Activated CD8-positive, alpha-beta memory T cell treated with anti-CD3 and anti-CD28 coated beads, Interleukin-2, amount 50 U/mL, for 4 hours (primary cell): ENCODE measurements around the gene EN1.

Experiments used
- DNase-seq: peaks from one replicate; pipeline ENCODE4 v3.0.0-alpha.2; 2020

EN1 gene

DNA sequence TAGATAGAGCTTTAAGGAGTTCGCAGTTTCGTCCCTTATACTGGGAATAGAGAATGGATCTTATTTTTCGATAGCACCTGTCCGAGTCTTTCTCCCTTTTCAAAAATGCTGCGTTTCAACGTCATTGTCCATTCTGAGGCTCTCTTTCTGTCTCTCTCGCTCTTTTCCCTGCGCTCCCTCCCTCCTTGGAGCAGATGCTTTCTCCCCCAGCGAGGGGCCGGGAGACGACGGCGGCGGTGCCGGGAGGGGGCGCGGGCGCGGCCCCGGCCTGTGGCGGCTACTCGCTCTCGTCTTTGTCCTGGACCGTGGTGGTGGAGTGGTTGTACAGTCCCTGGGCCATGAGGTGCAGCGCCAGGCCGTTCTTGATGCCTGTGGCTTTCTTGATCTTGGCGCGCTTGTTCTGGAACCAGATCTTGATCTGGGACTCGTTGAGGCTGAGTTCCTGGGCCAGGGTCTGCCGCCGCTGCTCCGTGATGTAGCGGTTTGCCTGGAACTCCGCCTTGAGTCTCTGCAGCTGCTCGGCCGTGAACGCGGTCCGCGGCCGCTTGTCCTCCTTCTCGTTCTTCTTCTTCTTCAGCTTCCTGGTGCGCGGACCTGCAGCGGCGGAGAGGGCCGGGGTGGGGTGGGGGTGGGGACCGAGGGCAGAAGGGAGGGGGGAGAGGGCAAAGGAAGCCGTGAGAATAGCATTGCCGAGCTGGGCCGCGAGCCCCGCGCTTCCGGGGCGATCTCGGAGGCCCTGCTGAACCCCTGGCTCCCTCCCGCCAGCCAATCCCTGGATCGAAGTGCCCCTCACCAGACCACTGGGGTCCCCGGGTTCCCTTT lies 4.6 kb downstream of the EN1 start:
- no peak for DNase-seq

DNA sequence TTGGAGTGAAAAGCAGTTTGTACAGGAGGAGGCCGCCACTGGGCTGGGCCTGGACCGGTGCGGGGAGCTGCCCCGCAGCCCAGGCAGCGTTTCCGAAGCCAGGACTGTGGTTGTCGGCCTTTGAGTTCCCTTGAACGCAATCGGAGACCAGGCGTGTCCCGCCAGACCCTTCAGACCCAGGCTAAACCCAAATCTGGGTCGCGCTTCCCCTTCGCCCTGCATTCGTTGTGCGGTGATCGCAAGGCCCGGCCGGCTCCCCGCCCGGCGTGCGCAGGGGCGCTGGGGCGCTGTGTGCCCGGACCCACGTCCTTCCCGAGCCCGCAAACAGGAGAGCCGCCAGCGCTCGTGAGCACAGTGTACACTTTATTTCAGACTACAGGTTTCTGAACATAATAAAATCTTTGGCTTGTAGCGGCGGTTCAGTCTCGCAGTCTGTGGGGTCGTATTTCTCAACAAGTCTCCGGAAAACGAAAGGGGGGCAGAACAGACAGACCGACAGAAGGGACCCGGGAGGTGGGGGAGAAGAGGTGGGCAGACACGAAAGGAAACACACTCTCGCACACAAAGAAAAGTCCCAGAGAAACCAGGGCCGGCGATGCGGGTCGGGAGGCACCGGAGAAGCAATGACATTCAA lies 5.5 kb downstream of the EN1 start:
- no peak for DNase-seq

DNA sequence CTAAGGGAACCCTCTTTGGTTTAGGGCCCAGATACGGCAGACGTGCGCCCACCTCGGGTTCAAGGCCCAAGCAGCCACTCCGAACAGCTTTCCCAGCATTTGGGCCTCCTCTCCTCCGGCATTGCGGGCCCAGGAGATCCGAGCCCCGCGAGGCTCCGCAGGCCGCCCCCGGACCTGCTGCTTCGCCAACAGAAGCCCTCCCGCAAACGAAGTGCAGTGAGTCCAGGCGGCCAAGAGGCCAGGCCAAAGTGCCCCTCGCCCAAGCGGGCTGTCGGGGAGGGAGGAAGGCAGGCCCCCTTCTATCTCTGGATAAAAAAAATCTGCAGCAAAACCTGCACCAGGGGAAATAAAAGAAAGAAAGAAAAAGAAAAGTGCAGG lies 6.0 kb downstream of the EN1 start:
- DNase-seq, result no peak

DNA sequence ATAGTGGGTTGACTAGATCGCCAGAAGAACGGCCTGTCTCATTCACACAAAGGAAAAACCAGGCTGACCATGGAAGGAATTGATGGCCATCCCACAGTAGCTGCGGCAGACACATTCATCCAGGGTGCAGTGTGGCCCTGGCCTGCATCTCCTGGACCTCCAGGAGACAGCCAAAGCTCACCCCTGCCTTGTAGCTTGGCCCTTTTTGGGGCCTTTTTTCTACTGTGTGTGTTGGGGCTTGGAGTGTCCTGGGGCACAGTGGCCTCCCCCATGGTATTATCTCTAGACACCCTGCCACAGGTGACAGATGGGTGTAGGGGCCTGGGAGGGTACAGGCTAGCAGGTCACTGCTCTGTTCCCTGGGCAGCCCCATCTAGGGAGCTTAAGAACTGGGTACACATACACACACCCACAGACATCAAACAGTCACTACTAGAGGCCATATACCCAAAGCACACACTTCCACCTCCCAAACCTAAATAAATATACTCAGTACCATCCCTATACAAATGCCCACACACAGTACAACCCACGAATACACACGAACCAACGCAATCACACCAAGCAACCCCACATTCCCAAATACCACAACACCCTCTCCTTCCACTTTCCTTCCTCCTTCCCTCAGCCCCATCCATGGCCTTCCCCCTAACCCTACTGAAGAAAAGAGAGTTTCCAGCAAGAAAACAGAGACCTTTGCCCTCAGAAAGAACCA lies 8.6 kb downstream of the EN1 start:
- DNase-seq, result no peak

DNA sequence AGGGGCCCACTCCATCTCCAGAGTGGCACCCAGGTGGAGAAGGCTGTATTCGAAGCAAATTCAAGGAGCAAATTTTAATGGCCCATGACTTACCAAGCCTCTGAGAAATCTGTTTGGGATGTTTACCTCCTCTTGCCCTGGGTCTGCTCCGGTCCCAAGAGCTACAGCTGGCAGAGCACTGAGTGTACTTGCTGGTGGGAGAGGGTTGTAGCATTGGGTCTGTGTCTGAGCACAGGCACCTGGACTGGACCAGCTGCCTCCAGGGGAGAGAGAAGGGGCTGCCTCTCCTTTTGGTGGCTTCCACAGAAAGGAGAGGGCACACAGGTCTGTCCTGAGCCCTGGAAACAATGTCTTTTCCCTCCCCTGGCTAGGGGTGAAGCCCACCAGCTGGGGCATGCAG lies 9.8 kb downstream of the EN1 start:
- DNase-seq, result no peak

DNA sequence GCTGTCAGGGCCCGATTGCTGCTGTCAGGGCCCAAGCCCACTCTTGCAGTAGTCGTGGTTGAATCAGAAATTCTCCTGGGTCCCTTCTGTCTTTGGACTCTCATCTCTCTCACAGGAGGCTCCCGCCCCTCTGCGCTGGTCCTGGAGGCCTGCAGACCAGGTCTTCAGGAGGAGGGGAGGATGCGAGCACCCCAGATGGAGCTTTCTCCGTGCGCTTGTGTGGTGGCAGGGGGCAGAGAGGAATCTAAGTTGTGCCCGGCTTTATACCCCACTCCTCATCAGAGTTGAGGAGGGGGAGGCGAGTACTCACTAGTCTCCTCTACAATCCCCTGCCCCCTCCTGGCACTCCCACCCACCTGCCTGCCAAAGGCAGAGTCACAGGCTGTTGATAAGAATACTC lies 10.4 kb downstream of the EN1 start:
- no peak for DNase-seq

DNA sequence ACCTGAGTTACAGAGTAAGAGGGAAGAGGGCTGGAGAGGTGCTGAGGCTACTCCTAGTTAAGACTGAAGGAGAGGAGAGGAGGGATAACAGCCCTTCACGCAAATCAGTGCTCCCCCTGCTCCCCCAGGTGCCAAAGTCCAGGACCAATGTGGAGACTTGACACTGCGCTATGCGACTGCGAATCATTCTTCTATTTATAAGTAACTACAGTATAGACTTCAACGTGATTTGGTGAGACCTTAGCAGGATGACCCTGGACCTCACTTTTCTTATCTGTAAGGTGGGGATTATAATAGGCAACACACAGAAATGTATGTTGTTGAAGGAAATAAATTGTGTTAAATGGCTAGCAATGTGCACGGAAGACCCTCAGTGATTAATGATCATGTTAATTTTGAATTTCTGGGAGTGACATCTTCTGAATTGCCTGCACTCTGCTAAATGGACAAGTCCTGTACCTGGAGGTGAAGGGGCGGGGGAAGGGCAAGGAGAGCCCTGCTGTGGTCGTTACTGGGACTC lies 11.0 kb downstream of the EN1 start:
- DNase-seq, result no peak

DNA sequence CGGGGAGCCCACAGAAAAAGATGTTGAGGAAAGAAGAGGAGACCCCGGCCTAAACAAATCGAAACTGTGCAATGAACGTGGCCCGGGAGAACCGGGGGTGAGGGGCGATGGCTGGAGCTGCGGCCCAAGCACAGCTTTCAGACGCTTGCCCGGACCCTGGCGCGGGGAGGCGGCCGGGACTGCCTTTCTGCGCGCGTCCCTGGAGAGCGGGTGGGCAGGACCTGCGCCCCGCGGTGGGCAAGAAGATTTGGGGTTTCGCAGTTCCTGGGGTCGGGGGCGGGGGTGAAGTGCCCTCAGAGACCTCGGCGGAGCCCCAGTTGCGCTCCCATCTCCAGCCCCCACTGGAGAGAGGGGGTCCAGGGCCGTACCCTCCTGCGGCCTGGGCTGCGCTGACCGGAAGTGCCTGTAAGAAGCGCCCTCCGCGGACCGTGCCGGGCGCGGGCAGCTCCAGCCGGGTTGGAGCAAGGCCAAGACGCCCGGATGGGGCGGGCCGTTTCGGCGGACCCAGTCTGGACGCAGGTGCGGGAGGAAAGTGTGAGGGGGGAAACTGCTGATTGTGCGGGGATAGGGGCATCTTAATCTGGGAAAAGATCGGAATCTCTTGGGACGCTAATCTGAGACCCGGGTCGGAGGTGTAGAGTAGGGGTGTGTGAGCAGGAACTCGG lies 11.6 kb downstream of the EN1 start:
- DNase-seq, result no peak

DNA sequence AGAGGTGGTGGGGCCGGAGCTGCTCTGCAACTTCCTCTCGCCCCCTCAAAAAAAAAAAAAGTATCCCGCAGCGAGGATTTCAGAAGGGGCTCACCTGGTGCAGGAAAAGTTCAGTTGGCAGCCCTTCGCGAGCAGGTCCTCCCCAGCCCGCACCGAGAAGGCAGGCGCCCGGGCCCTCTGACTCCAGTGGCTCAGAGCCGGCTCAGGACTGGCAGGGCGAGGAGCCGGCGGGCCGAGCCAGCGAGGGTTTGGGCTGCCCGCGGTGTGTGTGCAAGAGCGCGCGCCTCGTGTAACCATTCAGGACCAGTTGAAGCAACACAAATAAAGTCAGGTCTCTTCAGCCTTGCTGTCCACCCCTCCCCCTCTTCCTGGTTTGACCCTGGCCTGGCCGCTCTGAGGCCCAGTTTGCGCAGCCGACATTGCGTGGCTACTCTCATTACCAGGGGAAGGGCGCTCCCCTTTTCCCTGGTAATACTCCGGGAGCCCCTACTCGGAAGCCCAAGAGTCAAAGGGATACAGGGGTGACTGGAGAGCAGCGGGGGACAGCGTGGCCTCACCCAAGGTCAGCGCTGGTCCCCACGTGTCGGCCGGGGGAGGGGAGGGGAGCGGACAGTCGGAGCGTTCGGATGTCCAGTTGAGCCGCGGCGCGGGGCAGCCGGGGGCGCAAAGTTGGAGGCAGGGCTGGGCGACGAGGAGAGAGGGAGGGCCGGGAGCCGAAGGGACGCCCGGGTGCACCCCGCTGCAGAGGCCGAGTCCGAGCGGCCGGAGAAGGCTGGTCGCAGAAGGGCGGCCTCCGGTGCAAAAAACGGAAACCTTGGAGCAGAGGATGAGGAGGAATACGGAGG lies 12.3 kb downstream of the EN1 start:
- no peak for DNase-seq

DNA sequence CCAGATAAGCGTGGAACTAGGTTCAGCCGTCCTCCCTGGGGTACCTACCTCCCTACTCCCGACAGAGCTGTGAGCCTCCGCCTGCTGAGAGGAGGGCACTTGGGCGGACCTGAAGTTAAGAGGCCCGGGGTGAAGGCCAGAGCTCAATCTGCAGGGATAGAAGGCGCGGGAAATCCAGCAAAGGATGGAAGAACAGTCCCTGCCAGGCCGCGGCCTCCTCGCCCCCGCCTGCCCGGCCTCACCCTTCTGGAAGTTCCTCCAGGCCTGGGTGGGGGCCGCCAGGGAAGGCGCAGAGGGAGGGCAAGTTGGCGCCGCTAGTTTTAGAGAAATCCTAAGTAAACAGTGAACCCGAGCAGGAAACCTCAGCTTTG lies 13.0 kb downstream of the EN1 start:
- no peak for DNase-seq

DNA sequence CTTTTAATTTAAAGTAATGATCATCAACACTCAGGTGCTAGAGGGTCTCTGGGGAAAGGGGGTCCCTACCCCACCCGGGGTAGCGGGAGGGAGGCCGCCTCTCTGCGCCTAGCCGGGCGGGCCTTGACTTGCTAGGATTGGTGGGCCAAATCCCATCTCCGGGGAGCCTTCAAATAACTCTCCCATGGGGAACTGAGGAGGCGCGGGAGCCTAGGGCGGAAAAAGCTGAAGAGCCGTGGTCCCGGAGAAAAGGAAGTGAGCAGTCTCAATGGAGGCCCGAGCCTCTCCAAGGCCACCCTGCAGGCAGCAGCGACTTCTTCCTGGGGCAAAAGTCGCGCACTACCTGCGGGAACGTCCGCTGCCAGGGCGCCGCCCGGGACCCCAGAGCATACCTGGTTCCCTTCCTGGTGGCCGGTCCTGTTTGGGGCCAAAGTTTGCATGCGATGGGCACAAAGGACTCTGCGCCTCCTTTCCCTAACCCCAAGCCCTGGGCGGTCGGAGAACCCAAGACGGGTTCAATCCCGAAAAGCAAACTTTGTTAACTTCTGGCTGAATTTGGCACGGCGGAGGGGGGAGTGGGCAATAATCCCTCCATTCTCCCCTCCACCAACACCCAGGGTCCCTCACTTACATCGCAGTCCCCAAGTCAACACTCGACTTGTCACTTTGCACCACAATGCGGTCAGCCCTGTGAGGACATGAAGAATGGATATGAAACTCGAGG lies 13.6 kb downstream of the EN1 start:
- no peak for DNase-seq

DNA sequence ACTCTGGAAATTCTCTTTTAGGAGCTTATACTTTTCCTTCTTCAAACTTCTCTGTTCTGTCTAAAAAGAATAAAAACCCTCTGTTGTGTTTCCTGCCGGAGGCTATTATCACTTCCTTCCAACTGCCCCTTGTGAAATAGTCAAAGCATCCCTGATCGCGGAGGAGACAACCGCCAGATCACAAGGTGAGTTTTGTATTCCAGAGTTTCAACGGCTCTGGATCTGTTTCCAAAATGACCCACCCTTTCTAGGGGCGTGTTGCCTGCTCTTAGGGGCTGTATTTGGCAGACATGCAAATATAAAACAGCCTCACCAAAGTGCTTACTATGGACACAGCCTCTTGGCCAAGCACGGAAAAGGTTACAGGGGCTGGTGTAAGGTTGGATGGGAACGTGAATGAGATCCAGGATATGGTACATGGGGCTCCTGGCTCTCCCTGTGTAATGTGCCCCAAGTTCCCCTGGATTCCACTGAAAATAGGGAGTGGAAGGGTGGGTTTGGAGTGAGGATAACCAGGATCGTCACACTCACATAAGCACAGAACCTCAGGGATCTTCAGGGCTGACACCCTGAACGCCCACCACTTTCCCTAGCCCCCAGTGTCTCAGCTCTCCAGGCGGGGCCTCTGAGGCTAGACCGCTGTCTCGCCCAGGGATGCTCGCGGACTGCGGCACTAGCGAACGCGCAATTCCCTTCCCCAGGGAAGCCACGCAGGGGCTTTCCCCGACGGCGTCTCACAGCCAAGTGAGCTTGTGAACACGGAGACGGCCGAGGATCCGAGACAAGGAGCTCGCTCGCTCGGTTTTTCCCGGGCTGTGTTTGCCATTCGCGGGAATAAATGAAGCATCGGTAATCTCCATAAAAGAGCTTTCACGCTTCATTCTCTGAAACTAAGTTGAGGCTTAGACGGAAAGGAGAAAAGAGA lies 14.4 kb downstream of the EN1 start:
- no peak for DNase-seq

DNA sequence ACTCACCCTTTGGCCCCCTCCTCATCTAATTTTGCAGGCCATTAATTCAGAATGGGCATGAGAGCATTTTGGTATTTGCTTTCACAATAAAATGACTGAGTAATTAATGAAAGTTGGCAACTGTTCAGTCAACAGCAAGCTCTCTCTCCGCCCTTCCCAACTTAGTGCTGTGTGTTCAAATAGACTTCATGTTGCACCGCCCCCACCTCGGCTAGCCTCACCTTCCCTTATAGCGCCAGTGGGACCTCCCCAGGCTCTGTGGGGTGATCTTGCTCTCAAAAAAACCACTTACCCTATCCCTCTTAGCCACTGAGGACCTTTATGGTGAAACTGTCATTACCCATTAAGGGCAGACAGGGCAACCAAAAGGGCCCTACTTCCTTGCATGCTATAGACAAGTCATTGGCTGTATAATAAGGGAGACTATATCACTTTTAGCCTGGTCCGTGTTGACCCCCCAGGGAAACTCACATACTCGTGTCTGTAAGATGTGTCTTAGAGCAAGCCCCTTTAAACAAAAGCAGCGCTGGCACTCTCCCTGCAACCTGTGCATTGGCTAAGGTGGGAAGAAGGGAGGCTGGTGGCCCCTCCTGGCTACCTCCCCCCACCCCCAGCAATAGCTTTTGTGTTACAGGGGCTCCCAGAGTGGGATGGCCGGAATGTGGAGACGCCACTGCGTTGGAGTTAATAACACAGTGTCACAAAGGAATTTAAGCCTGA lies 15.2 kb downstream of the EN1 start:
- no peak for DNase-seq

DNA sequence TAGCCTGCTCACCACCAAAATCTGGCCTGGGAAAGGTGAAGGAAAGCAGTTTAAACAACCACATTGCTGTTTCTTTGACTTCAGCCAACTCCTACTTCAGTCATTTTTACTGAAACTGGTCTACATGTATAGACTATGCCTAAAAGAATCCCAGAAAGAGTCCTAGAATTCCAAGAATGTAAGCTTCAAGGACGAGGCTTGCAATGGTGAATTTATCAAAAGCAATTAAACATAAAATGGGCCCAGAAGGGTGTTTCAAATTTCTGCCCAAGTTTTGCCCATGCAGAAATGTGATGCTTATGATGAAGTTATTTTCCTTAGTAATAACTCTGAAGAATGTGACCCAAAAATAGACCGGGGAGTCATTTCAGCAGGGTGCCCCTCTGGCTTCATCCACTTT lies 16.6 kb downstream of the EN1 start:
- no peak for DNase-seq

DNA sequence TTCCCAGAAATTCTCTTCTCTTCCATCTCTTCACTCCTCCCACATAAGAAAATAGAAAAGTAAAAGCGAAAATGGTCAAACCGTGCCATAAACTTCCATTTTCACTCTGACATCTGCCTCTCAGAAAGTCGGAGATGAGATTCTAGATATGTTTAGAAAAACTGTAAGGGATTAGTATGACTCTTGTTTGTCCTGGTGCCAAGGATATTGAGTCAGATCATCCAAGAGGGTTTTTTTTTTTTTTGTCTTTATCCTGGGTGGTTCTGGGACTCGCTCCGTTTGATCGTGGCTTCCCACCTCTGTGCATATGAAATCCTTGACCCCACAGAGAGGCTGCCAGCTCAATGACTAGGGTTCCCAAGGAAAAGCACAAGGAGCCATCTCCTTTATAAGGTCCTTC lies 17.3 kb downstream of the EN1 start:
- no peak for DNase-seq

DNA sequence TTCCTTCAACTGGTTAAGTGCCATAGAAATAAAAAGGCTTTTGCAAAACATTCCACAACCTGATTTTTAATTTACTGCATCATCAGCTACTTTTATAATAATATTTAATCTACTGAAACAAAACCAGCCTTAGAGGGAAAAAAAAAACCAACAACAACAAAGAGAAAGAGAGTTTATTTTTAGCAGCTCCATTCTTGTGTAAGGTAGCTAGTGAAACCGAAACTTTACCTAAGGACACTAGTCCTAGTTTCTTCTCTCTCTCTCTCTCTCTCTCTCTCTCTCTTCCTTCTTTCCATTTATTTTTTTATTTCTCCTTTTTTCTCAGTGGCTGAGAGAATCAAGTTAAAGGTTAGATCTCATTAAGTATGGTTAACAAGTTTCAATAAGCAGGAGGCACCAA lies 21.4 kb downstream of the EN1 start:
- DNase-seq, result no peak

DNA sequence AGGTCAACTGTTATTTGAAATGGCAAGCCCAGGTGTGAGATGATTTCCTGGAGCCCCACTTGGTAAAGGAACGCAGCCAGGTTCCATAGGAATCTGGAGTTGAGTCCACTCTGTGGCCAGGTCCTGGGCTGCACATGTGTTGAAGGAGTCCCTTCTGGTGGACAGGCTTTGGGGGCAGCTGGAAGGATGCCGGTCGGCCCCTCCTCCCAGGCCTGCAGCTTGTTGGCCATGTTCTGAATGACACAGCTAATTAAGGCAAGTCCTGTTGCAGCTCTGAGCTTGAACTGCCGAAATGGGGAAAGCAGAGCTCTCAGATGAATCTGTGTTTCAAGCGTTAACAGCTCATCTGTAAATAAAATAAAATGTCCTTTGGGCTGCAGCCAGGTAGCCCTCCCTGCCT lies 23.8 kb downstream of the EN1 start:
- DNase-seq, result no peak

DNA sequence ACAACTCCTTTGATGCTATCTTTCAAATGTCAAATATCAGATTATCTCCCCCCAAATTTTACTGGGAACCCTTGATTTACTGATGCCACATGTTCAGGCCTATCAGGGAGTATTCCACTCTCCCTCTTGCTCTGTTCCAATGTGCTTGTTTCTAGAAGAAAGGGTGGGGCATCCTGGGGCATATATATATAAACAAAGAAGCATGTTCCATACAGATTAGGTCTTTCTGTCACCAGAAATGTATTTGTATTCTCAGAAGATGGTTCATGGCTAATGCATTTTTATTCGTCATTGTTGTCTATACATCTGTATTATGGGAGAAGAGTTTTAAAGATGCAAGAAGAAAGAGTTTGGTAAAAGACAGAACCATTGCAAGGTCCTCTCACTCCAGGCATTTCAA lies 24.9 kb downstream of the EN1 start:
- no peak for DNase-seq

DNA sequence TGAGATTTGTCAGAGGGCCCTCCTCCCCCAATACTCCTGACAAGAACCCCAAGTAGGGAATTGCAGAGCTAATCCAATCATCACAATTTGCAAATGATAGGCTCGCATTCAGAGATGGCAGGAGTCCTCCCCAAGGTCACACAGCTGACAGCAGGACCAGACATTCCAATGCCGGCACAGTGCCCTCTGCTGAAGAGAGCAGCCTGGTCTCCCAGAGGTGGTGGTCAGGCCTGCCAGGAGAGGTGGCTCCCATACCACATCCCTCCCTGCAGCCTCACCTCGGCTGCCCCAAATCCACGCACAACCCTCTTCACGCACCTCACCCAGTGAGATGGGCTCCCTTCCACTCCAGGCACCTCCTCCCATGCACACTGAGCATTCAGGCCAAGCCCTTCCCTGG lies 25.4 kb downstream of the EN1 start:
- DNase-seq, result no peak

DNA sequence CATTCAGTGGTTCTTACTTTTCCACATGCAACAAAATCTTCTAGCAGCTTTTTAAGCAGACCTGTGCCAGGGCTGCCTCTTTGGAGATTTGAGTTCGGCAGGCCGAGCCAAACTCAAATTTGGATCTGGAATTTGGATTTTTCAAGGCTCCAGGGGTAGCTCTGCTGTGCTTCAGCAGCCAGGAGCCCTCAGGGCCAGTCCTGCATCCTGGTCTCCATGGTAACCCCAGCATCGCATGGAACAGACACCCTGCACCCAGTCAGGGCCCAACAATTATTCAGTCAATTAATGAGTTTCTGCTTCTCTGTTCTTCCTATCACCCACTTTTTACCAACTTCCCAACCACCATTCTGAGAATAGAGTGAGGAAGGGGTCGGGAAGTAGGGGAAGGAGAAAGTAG lies 30.0 kb downstream of the EN1 start:
- DNase-seq, result no peak
